Measurements from ENCODE around the gene LENG9. TPM values are rescaled to one million over a fixed set of nuclear protein-coding genes. Genes with fewer than 3 reads are reported as not detected.

Gene LENG9
- total and polyA plus RNA-seq, 2 of the 13 experiments (the other 11 are each of a cell fraction or from before 2014, with no cell fraction given), result 0.75 to 2.9 TPM

GRCh38 chr19:54464630-54465425, 1.2 kb upstream of the LENG9 start (continued):
- TF ChIP-seq ZNF773 (CRISPR knock-in tag; IDR thresholded peaks at IDR 0.05; ENCODE audit: borderline replicate concordance), result no peak
- TF ChIP-seq HDAC2 (CRISPR knock-in tag; IDR thresholded peaks at IDR 0.05), result no peak
- TF ChIP-seq ZSCAN9 (CRISPR knock-in tag; IDR thresholded peaks at IDR 0.05; ENCODE audit: borderline replicate concordance), result no peak
- TF ChIP-seq MED8 (CRISPR knock-in tag; IDR thresholded peaks at IDR 0.05; ENCODE audit: insufficient replicate concordance), result peak; percentile 58
- TF ChIP-seq NFKB2 (CRISPR knock-in tag; IDR thresholded peaks at IDR 0.05; ENCODE audit: borderline replicate concordance), result peak; percentile 68; the same call in 1 of the 2 replicates
- no peak for TF ChIP-seq TBL1XR1 (IDR thresholded peaks at IDR 0.05; ENCODE audit: borderline replicate concordance, low read length, partially characterized antibody)
- TF ChIP-seq ZNF713 (CRISPR knock-in tag; IDR thresholded peaks at IDR 0.05), result no peak
- TF ChIP-seq ZNF484 (CRISPR knock-in tag; IDR thresholded peaks at IDR 0.05; ENCODE audit: borderline replicate concordance, low read depth), result no peak
- TF ChIP-seq ZNF101 (CRISPR knock-in tag; IDR thresholded peaks at IDR 0.05; ENCODE audit: borderline replicate concordance, low read depth), result no peak
- TF ChIP-seq SMAD9 (CRISPR knock-in tag; IDR thresholded peaks at IDR 0.05), result no peak
- TF ChIP-seq ZNF879 (CRISPR knock-in tag; IDR thresholded peaks at IDR 0.05), result no peak
- no peak for TF ChIP-seq HHEX (CRISPR knock-in tag; IDR thresholded peaks at IDR 0.05)
- TF ChIP-seq HBP1 (CRISPR knock-in tag; IDR thresholded peaks at IDR 0.05; ENCODE audit: low read depth), result no peak
- no peak for TF ChIP-seq REL (CRISPR knock-in tag; conservative IDR thresholded peaks at IDR 0.05)
- TF ChIP-seq ZNF281 (CRISPR knock-in tag; IDR thresholded peaks at IDR 0.05; ENCODE audit: borderline replicate concordance), result no peak
- TF ChIP-seq ZSCAN25 (CRISPR knock-in tag; IDR thresholded peaks at IDR 0.05), result no peak
- no peak for TF ChIP-seq HOMEZ (CRISPR knock-in tag; IDR thresholded peaks at IDR 0.05; ENCODE audit: low read depth)
- no peak for TF ChIP-seq ZNF224 (CRISPR knock-in tag; IDR thresholded peaks at IDR 0.05)
- no peak for TF ChIP-seq ZSCAN5A (CRISPR knock-in tag; IDR thresholded peaks at IDR 0.05; ENCODE audit: borderline replicate concordance)
- TF ChIP-seq ZNF253 (CRISPR knock-in tag; IDR thresholded peaks at IDR 0.05; ENCODE audit: borderline replicate concordance), result no peak
- 0 out of 2 replicates have a peak, but pooled peaks have one; percentile 21 for TF ChIP-seq CCDC6 (CRISPR knock-in tag; IDR thresholded peaks at IDR 0.05)

All from HepG2 (cell line).